Measurements from ENCODE around the gene VEGFB.

Gene VEGFB

DNA sequence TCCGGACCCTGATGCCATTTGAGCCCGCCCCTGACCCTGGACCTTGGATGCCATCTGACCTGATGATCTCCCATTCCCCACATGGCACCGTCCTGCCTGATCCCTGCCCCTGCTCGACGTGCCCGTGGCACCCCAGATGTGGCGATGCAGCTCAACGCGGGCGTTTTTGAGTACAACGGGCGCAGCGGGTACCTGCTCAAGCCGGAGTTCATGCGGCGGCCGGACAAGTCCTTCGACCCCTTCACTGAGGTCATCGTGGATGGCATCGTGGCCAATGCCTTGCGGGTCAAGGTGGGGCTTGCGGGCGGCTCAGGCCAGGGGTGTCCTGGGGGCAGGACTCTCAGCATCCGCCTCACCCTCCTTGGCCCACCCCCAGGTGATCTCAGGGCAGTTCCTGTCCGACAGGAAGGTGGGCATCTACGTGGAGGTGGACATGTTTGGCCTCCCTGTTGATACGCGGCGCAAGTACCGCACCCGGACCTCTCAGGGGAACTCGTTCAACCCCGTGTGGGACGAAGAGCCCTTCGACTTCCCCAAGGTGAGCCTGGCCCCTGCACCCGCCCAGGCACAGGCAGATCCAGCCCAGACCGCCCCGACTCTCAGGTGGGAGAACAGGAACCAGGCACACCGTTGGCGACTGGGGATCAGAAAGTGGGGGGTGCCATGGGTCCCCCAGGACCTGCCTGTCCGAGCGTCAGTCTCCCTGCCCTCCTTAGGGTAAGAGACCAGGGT is 28.1 kb downstream of the VEGFB start:
- DNase-seq, result no peak

DNA sequence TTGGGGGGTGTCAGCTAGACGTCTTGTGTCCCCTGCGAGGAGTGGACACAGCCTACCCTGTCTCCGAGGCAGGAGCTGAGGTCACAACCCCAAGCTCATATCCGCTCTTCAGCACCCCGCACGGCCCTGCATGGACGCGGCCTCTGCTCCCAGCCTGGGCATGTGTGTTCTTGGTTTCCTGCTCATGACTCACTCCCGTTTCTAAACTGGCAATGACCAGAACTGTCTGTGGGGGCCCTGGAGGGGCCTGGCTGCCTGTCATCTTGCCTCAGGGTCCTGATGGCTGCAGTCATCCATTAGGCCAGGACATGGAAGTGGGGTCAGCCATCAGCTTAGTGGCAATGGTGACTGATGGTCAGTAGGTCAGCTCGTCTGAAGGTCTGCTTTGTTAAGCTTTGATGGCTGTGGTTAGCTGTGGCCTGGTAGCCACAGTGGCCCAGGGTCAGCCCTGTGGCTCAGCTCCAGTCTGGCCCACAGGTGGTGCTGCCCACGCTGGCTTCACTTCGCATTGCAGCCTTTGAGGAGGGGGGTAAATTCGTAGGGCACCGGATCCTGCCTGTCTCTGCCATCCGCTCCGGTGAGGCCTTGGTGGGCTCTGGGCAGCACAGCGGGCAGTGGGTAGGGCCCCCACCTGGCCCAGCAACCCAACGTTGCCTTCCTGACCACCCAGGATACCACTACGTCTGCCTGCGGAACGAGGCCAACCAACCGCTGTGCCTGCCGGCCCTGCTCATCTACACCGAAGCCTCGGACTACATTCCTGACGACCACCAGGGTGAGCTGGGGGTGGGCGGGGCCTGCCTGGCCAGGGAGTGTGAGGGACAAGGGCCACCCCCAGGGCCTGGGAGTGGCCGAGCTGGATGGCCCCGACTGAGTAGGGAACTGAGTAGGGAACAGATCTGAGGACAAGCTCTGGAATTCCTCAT is 28.9 kb downstream of the VEGFB start:
- no peak for DNase-seq

- DNase-seq, result no peak
Measured at GRCh38 chr11:64263947-64264317, 29.5 kb downstream of the VEGFB start.

DNA sequence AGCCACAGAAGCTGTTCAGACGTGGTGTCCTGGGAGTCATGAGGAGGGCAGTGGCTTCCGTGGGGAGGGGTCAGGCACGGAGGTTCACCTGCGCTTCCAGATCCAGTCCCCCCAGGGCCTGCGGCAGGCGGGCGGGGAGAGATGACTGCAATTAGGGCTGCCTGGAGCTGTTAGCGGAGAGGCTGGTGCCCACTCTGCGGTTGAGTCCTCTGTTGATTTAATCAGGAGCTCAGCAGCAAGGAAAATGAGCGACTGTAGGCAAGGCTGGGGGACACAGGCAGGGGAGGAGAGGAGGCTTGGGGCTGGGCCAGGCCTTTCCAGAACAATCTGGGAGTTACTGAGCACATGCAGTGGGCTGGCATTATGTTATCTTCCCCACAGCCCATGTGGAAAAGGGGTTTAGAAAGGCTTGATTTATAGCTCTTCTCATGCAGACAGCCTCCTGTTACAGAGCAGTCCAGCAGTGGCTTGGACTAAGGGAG is 30.0 kb downstream of the VEGFB start:
- no peak for DNase-seq

- no peak for DNase-seq
Measured at GRCh38 chr11:64265176-64266160, 31.1 kb downstream of the VEGFB start.

DNA sequence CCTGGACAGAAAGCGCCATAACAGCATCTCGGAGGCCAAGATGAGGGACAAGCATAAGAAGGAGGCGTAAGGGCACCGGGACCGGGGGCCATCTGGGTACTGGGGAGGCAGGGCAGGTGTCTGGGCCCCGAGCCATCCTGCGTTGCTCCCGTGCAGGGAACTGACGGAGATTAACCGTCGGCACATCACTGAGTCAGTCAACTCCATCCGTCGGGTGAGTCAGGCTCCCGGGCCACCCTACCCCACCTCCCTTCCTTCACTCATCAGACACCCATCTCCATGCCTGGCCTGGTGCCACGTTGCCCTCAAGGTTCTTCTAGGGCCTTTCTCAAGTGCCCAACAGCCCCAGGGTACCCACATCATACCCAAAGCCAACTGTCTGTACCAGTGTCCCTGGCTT is 32.0 kb downstream of the VEGFB start:
- no peak for DNase-seq

DNA sequence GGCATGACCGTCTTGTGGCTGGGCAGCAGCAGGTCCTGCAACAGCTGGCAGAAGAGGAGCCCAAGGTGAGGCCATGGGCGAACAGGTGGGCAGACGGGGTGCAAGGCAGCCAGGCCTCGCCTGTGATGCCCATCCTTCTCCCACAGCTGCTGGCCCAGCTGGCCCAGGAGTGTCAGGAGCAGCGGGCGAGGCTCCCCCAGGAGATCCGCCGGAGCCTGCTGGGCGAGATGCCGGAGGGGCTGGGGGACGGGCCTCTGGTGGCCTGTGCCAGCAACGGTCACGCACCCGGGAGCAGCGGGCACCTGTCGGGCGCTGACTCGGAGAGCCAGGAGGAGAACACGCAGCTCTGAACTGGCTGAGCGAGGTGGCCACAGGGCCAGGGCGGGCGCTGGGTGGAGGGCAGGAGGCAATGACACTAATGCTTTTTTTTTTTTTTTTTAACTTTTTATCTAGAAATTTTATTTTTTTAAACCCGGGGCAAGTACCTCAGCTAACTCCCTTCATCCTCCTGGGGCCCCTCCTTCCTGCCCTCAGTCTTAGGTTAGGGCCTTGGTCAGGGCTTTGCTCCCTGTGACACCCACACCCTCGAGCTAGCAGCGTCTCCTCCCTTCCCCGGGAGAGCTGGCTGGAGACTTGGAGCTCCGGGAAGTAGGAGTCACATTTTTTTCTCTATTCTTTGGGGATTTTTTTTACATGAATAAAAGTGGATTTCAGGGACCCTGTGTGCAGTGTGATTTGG is 33.0 kb downstream of the VEGFB start:
- no peak for DNase-seq

- peak in 5 of 14 donors; percentile 17 to 76 (median 37) for DNase-seq
Measured at GRCh38 chr11:64268025-64268892, 33.9 kb downstream of the VEGFB start.

DNA sequence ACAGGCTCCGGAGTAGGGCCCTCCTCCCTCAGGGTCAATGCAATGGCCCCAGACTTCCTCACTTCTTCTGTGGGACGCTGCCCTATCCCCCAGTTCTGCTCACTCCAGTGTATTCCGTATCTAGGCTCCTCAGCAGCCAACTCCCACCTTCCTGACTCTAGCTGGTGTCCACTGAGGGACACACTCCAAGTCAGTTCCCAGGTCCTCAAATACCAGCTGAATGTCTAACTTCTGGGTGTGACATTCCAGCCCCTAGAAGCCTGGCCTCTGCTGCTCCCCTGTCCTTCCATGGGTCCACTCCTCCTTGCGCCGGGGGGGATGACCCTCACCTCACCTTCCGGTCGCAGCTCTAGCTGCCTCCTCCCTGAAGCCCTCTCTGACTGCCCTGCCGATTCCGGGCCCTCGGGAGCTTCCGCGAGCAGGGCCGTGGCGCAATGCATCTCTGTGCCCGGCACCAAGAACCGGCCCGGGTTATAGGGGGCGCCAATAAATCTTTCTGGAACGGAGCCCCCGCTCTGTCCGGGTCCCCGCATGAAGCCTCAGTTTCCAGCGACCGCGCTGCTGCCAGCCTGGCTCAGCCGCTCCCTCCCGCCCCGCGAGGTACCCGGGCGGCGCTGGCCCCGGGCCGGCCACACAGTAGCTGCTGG is 34.6 kb downstream of the VEGFB start:
- peak in 6 of 14 donors; percentile 61 to 78 (median 64) for DNase-seq

- peak; percentile 68 to 100 (median 98) for DNase-seq
Measured at GRCh38 chr11:64269540-64270220, 35.3 kb downstream of the VEGFB start.

- no peak for DNase-seq
Measured at GRCh38 chr11:64275031-64275800, 40.8 kb downstream of the VEGFB start.

DNA sequence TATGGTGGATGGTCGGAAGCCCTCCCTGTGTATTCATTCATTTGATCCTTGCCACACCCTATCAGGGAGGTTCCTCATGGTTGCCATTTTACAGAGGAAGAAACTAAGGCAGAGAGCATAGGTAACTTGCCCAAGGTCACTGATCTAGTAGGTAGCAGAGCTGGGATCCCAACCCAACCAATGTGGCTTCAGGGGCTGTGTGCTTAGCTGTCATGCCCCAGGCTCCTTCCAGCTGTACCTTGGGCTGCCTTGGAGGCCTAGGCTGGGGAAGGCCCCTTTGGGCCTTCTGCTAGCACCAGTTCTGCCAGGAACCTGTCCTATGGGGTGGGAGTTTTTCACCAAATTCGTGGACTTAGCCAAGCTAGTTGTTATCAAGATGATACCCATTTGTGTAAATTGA is 41.5 kb downstream of the VEGFB start:
- DNase-seq, result no peak

- peak in 1 of 14 donors; percentile 62 for DNase-seq
Measured at GRCh38 chr11:64276653-64277431, 42.5 kb downstream of the VEGFB start.

GRCh38 chr11:64278576-64279190 is 44.3 kb downstream of the VEGFB start:
- no peak for DNase-seq

DNA sequence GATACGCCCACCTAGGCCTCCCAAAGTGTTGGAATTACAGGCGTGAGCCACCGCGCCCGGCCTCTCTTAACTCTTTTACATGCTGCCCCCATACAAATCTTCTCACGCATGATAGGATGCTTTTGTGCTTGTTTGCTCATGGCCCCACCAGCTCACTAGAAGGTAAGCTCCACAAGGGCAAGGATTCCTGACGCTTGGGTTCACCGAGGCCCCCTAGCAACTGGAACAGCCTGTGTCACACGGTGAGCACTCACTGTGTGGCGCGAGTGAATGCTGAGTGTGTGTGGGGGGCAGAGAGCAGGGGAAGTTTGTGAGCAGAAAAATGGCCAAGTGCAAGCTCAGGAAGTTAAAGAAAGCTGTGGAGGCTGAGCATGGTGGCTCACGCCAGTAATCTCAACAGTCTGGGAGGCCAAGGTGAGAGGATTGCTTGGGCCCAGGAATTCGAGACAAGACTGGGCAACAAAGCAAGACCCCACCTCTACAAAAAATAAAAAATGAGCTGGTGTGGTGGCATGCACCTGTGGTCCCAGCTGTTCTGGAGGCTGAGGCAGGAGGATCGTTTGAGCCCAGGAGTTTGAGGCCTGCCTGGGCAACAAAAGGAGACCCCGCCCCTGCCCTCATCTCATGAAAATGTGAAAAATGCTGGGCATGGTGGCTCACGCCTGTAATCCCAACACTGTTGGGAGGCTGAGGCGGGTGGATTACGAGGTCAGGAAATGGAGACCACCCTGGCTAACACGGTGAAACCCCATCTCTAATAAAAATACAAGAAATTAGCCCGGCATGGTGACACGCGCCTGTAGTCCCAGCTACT is 47.8 kb downstream of the VEGFB start:
- no peak for DNase-seq

GRCh38 chr11:64283092-64283491 is 48.7 kb downstream of the VEGFB start:
- no peak for DNase-seq

Measured in C1 segment of cervical spinal cord (tissue), 14 donors.